GM23338 (cell line): ENCODE data around the gene MAGEB3. TPM values are rescaled to one million over a fixed set of nuclear protein-coding genes. Genes with fewer than 3 reads are reported as not detected.

ENCODE experiments used
- ATAC-seq: fragments of 200-7000 bp; cut with Tn5 transposase; 3 replicates; pipeline ENCODE4 v1.9.1; 2020
- DNase-seq: peaks from one replicate; pipeline ENCODE4 v3.0.0-alpha.2; 2015; ENCODE audit warnings: low spot score
- H2AFZ ChIP-seq: fragments of 200-600 bp; sonication (generic); 2 replicates; pipeline ENCODE4 v1.8.0; 2016; ENCODE audit warnings: antibody characterized with exemption, mild to moderate bottlenecking, moderate library complexity
- H3F3A ChIP-seq: fragments of 200-600 bp; sonication (generic); replicated peaks from 2 replicates; pipeline ENCODE4 v1.8.0; 2017; ENCODE audit warnings: antibody characterized with exemption, mixed run types, low read depth
- H3K27ac ChIP-seq: fragments of 200-600 bp; sonication (generic); 2 replicates; pipeline ENCODE4 v1.6.1; 2016; ENCODE audit warnings: low read depth
- H3K27me3 ChIP-seq: fragments of 200-600 bp; sonication (generic); 2 replicates; pipeline ENCODE4 v1.8.0; 2016; ENCODE audit warnings: mild to moderate bottlenecking, mixed run types, moderate library complexity; ENCODE audit not compliant: insufficient read depth
- H3K36me3 ChIP-seq: fragments of 200-600 bp; sonication (generic); 2 replicates; pipeline ENCODE4 v1.8.0; 2016; ENCODE audit warnings: mild to moderate bottlenecking; ENCODE audit not compliant: insufficient read depth
- H3K4me1 ChIP-seq: fragments of 200-600 bp; sonication (generic); 2 replicates; pipeline ENCODE4 v1.8.0; 2016; ENCODE audit warnings: mild to moderate bottlenecking, moderate library complexity; ENCODE audit not compliant: insufficient read depth
- H3K4me2 ChIP-seq: fragments of 200-600 bp; sonication (generic); 2 replicates; pipeline ENCODE4 v1.7.1; 2017; ENCODE audit warnings: mixed run types
- H3K4me3 ChIP-seq: fragments of 200-600 bp; sonication (generic); 2 replicates; pipeline ENCODE4 v1.6.1; 2016; ENCODE audit warnings: mixed run types
- H3K79me2 ChIP-seq: fragments of 200-600 bp; sonication (generic); replicated peaks from 2 replicates; pipeline ENCODE4 v1.8.0; 2017; ENCODE audit warnings: mild to moderate bottlenecking; ENCODE audit not compliant: insufficient read depth
- H3K9me2 ChIP-seq: fragments of 200-600 bp; sonication (generic); 2 replicates; pipeline ENCODE4 v1.8.0; 2017; ENCODE audit not compliant: insufficient read depth
- H4K20me1 ChIP-seq: fragments of 200-600 bp; sonication (generic); replicated peaks from 2 replicates; pipeline ENCODE4 v1.8.0; 2017; ENCODE audit warnings: mild to moderate bottlenecking; ENCODE audit not compliant: insufficient read depth
- H3K27ac Mint-ChIP-seq: 2 replicates; pipeline ENCODE4 v1.8.0; 2020; ENCODE audit warnings: inconsistent platforms, mild to moderate bottlenecking, moderate library complexity, mixed read lengths
- H3K27me3 Mint-ChIP-seq: 3 replicates; pipeline ENCODE4 v1.8.0; 2022; ENCODE audit warnings: low read depth, mild to moderate bottlenecking, moderate library complexity, mixed read lengths, inconsistent platforms; ENCODE audit not compliant: insufficient read depth, poor library complexity
- H3K36me3 Mint-ChIP-seq: 3 replicates; pipeline ENCODE4 v1.8.0; 2021; ENCODE audit warnings: low read depth, mild to moderate bottlenecking, inconsistent platforms, moderate library complexity, mixed read lengths
- H3K4me1 Mint-ChIP-seq: 3 replicates; pipeline ENCODE4 v1.8.0; 2020; ENCODE audit warnings: mild to moderate bottlenecking, inconsistent platforms, mixed read lengths
- H3K4me3 Mint-ChIP-seq: 3 replicates; pipeline ENCODE4 v1.8.0; 2021; ENCODE audit warnings: moderate library complexity, mild to moderate bottlenecking, inconsistent platforms, mixed read lengths
- H3K9me3 Mint-ChIP-seq: 3 replicates; pipeline ENCODE4 v1.8.0; 2020; ENCODE audit warnings: moderate library complexity, mild to moderate bottlenecking, inconsistent platforms, mixed read lengths
- CREB1 ChIP-seq: fragments of 250-450 bp; sonication (Bioruptor Pico); IDR thresholded peaks from 2 replicates; pipeline ENCODE4 v1.5.0; 2020; ENCODE audit warnings: low read depth, mild to moderate bottlenecking, moderate library complexity
- EZH2 ChIP-seq: fragments of 200-600 bp; sonication (generic); IDR thresholded peaks from one replicate; pipeline ENCODE4 v1.8.0; 2017; ENCODE audit warnings: antibody characterized with exemption, mild to moderate bottlenecking, low read depth; ENCODE audit not compliant: unreplicated experiment
- EZH2phosphoT487 ChIP-seq: fragments of 200-600 bp; sonication (generic); IDR thresholded peaks from one replicate; pipeline ENCODE4 v1.8.1; 2018; ENCODE audit warnings: antibody characterized with exemption; ENCODE audit not compliant: unreplicated experiment
- JUNB ChIP-seq: IDR thresholded peaks from one replicate; pipeline ENCODE4 v1.6.1; 2016; ENCODE audit warnings: antibody characterized with exemption; ENCODE audit not compliant: unreplicated experiment
- NANOG ChIP-seq: IDR thresholded peaks from 2 replicates; pipeline ENCODE4 v1.6.1; 2016; ENCODE audit warnings: antibody characterized with exemption, borderline replicate concordance
- POLR2AphosphoS5 ChIP-seq: IDR thresholded peaks from 2 replicates; pipeline ENCODE4 v1.6.1; 2016; ENCODE audit warnings: antibody characterized with exemption, low read depth
- STAT1 ChIP-seq: IDR thresholded peaks from one replicate; pipeline ENCODE4 v1.6.1; 2016; ENCODE audit warnings: antibody characterized with exemption; ENCODE audit not compliant: unreplicated experiment
- ZNF114 ChIP-seq: fragments of 250-450 bp; sonication (Bioruptor Pico); IDR thresholded peaks from 2 replicates; pipeline ENCODE4 v1.5.0; 2020; ENCODE audit warnings: mild to moderate bottlenecking, moderate library complexity
- ZNF331 ChIP-seq: fragments of 250-450 bp; sonication (Bioruptor Pico); IDR thresholded peaks from 2 replicates; pipeline ENCODE4 v1.5.0; 2020; ENCODE audit warnings: low read depth, mild to moderate bottlenecking, moderate library complexity
- long read RNA-seq: library from polyadenylated mRNA; unstranded; transcript quantifications from one replicate; pipeline ENCODE4 v2.0.0, GENCODE V29; 2020; ENCODE audit not compliant: unreplicated experiment
- polyA plus RNA-seq: library from polyadenylated mRNA; unstranded; fragments of >200 nt; fragmentation: Nextera tagmentation; extraction: Ambion mirVana; gene quantifications from 2 replicates; pipeline ENCODE4 v1.2.1, GENCODE V29; 2016
- total RNA-seq: library from RNA; depleted of rRNA; stranded (reverse); fragments of >200 nt; shearing (Covaris generic); gene quantifications from 2 replicates; pipeline ENCODE4 v1.2.3, GENCODE V29; 2014; rRNA removed
- TF ChIP-seq, protein P1 (sequence below): IDR thresholded peaks from one replicate; pipeline ENCODE4 v1.6.1; 2018; ENCODE audit warnings: antibody characterized with exemption; ENCODE audit not compliant: unreplicated experiment
- TF ChIP-seq, protein P2 (sequence below): fragments of 250-450 bp; sonication (Bioruptor Pico); IDR thresholded peaks from 2 replicates; pipeline ENCODE4 v1.5.0; 2020; ENCODE audit warnings: mild to moderate bottlenecking, moderate library complexity
- TF ChIP-seq, protein P3 (sequence below), 2 experiments: fragments of 200-600 bp in 1 of 2; sonication (generic) in 1 of 2; conservative IDR thresholded peaks; 2 replicates each; pipeline versions ENCODE4 v1.5.1 to v1.6.1; 2016 to 2017; ENCODE audit warnings: antibody characterized with exemption in 2 of 2, low read depth in 2 of 2, mild to moderate bottlenecking in 2 of 2, moderate library complexity in 1 of 2
- TF ChIP-seq, protein P4 (sequence below): IDR thresholded peaks from 2 replicates; pipeline ENCODE4 v1.6.1; 2016; ENCODE audit warnings: antibody characterized with exemption

MAGEB3 gene, protein sequence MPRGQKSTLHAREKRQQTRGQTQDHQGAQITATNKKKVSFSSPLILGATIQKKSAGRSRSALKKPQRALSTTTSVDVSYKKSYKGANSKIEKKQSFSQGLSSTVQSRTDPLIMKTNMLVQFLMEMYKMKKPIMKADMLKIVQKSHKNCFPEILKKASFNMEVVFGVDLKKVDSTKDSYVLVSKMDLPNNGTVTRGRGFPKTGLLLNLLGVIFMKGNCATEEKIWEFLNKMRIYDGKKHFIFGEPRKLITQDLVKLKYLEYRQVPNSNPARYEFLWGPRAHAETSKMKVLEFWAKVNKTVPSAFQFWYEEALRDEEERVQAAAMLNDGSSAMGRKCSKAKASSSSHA
- total RNA-seq (not detected in 2 replicates), polyA plus RNA-seq (0.19 TPM in 1 of 2 replicates, not detected in the other)
- long read RNA-seq: 0 reads

DNA sequence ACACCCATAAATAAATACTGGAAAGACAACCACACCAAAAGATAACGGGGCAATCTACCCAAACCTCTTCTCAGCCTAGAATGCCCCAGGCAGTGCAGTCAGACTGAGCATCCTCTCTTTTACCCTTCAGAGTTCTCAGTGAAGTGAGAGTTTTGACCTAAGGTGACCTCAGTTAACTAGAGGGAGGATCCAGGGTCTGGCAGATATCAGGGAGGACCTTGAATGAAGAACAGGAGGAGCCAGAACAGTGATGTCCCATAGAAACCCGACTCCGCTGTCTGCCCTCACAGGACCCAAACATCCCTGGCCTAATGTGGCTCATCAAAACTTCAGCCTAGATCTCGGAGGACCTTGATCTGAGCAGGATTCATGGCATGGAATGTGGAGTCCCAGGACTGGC lies at the start of gene MAGEB3:
Gene MAGEB3 (plus strand): TSS at position 263 of the 400 bp plus-strand sequence. CDS start 5,268 bp downstream, outside the sequence.
- no peaks in the 10 kb centered on the region for H3K9me2 ChIP-seq
- H3K4me1 ChIP-seq: peaks cover 2% of the 10 kb centered on the region; the same call in 1 of the 2 replicates
- no peaks in the 10 kb centered on the region for H3F3A ChIP-seq
- no peak within 1 kb of the TSS for H3K27ac ChIP-seq
- no peaks in the 10 kb centered on the region for H3K36me3 Mint-ChIP-seq
- DNase-seq (no peak), ATAC-seq (no peak)
- no peaks in the 10 kb centered on the region for H4K20me1 ChIP-seq
- no peaks in the 10 kb centered on the region for H3K9me3 Mint-ChIP-seq
- H3K79me2 ChIP-seq: no peaks in the 10 kb centered on the region
- no peak within 1 kb of the TSS for H3K4me3 Mint-ChIP-seq
- H3K4me1 Mint-ChIP-seq: peaks cover 12% of the 10 kb centered on the region
- no peaks in the 10 kb centered on the region for H3K36me3 ChIP-seq
- no peak within 1 kb of the TSS for H3K4me3 ChIP-seq
- no peak within 1 kb of the TSS for H3K27ac Mint-ChIP-seq
- no peak within 1 kb of the TSS for H2AFZ ChIP-seq
- no peak within 1 kb of the TSS for H3K4me2 ChIP-seq
- H3K27me3 Mint-ChIP-seq: no peaks in the 10 kb centered on the region
- TF ChIP-seq POLR2AphosphoS5 (no peak), ZNF114 (CRISPR knock-in tag) (no peak), NANOG (no peak), JUNB (no peak), STAT1 (no peak), ZNF331 (no peak), EZH2 (no peak), CREB1 (CRISPR knock-in tag) (no peak), EZH2phosphoT487 (no peak)
- TF ChIP-seq, protein P1, sequence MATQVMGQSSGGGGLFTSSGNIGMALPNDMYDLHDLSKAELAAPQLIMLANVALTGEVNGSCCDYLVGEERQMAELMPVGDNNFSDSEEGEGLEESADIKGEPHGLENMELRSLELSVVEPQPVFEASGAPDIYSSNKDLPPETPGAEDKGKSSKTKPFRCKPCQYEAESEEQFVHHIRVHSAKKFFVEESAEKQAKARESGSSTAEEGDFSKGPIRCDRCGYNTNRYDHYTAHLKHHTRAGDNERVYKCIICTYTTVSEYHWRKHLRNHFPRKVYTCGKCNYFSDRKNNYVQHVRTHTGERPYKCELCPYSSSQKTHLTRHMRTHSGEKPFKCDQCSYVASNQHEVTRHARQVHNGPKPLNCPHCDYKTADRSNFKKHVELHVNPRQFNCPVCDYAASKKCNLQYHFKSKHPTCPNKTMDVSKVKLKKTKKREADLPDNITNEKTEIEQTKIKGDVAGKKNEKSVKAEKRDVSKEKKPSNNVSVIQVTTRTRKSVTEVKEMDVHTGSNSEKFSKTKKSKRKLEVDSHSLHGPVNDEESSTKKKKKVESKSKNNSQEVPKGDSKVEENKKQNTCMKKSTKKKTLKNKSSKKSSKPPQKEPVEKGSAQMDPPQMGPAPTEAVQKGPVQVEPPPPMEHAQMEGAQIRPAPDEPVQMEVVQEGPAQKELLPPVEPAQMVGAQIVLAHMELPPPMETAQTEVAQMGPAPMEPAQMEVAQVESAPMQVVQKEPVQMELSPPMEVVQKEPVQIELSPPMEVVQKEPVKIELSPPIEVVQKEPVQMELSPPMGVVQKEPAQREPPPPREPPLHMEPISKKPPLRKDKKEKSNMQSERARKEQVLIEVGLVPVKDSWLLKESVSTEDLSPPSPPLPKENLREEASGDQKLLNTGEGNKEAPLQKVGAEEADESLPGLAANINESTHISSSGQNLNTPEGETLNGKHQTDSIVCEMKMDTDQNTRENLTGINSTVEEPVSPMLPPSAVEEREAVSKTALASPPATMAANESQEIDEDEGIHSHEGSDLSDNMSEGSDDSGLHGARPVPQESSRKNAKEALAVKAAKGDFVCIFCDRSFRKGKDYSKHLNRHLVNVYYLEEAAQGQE: no peak
- TF ChIP-seq, protein P2, sequence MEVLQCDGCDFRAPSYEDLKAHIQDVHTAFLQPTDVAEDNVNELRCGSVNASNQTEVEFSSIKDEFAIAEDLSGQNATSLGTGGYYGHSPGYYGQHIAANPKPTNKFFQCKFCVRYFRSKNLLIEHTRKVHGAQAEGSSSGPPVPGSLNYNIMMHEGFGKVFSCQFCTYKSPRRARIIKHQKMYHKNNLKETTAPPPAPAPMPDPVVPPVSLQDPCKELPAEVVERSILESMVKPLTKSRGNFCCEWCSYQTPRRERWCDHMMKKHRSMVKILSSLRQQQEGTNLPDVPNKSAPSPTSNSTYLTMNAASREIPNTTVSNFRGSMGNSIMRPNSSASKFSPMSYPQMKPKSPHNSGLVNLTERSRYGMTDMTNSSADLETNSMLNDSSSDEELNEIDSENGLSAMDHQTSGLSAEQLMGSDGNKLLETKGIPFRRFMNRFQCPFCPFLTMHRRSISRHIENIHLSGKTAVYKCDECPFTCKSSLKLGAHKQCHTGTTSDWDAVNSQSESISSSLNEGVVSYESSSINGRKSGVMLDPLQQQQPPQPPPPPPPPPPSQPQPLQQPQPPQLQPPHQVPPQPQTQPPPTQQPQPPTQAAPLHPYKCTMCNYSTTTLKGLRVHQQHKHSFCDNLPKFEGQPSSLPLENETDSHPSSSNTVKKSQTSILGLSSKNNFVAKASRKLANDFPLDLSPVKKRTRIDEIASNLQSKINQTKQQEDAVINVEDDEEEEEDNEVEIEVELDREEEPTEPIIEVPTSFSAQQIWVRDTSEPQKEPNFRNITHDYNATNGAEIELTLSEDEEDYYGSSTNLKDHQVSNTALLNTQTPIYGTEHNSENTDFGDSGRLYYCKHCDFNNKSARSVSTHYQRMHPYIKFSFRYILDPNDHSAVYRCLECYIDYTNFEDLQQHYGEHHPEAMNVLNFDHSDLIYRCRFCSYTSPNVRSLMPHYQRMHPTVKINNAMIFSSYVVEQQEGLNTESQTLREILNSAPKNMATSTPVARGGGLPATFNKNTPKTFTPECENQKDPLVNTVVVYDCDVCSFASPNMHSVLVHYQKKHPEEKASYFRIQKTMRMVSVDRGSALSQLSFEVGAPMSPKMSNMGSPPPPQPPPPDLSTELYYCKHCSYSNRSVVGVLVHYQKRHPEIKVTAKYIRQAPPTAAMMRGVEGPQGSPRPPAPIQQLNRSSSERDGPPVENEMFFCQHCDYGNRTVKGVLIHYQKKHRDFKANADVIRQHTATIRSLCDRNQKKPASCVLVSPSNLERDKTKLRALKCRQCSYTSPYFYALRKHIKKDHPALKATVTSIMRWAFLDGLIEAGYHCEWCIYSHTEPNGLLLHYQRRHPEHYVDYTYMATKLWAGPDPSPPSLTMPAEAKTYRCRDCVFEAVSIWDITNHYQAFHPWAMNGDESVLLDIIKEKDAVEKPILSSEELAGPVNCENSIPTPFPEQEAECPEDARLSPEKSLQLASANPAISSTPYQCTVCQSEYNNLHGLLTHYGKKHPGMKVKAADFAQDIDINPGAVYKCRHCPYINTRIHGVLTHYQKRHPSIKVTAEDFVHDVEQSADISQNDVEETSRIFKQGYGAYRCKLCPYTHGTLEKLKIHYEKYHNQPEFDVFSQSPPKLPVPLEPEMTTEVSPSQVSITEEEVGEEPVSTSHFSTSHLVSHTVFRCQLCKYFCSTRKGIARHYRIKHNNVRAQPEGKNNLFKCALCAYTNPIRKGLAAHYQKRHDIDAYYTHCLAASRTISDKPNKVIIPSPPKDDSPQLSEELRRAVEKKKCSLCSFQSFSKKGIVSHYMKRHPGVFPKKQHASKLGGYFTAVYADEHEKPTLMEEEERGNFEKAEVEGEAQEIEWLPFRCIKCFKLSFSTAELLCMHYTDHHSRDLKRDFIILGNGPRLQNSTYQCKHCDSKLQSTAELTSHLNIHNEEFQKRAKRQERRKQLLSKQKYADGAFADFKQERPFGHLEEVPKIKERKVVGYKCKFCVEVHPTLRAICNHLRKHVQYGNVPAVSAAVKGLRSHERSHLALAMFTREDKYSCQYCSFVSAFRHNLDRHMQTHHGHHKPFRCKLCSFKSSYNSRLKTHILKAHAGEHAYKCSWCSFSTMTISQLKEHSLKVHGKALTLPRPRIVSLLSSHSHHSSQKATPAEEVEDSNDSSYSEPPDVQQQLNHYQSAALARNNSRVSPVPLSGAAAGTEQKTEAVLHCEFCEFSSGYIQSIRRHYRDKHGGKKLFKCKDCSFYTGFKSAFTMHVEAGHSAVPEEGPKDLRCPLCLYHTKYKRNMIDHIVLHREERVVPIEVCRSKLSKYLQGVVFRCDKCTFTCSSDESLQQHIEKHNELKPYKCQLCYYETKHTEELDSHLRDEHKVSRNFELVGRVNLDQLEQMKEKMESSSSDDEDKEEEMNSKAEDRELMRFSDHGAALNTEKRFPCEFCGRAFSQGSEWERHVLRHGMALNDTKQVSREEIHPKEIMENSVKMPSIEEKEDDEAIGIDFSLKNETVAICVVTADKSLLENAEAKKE: no peak
- TF ChIP-seq, protein P3, sequence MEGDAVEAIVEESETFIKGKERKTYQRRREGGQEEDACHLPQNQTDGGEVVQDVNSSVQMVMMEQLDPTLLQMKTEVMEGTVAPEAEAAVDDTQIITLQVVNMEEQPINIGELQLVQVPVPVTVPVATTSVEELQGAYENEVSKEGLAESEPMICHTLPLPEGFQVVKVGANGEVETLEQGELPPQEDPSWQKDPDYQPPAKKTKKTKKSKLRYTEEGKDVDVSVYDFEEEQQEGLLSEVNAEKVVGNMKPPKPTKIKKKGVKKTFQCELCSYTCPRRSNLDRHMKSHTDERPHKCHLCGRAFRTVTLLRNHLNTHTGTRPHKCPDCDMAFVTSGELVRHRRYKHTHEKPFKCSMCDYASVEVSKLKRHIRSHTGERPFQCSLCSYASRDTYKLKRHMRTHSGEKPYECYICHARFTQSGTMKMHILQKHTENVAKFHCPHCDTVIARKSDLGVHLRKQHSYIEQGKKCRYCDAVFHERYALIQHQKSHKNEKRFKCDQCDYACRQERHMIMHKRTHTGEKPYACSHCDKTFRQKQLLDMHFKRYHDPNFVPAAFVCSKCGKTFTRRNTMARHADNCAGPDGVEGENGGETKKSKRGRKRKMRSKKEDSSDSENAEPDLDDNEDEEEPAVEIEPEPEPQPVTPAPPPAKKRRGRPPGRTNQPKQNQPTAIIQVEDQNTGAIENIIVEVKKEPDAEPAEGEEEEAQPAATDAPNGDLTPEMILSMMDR (conservative IDR thresholded peaks at IDR 0.05; ENCODE audit: low read depth in 2 of 2): no peak
- TF ChIP-seq, protein P4, sequence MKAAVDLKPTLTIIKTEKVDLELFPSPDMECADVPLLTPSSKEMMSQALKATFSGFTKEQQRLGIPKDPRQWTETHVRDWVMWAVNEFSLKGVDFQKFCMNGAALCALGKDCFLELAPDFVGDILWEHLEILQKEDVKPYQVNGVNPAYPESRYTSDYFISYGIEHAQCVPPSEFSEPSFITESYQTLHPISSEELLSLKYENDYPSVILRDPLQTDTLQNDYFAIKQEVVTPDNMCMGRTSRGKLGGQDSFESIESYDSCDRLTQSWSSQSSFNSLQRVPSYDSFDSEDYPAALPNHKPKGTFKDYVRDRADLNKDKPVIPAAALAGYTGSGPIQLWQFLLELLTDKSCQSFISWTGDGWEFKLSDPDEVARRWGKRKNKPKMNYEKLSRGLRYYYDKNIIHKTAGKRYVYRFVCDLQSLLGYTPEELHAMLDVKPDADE: no peak
- no peaks in the 10 kb centered on the region for H3K27me3 ChIP-seq
